Panc1 (cell line): ENCODE measurements around the gene BCKDHA.
"Not testable (repeated sequence)": the region's sequence is repeated elsewhere in the genome, so short reads cannot be mapped to it uniquely, and the experiment has no call there.

Experiments
- POLR2AphosphoS5 ChIP-seq: IDR thresholded peaks from 2 replicates; pipeline ENCODE4 v1.6.1; 2012; ENCODE audit warnings: mild to moderate bottlenecking, low read depth, low read length, moderate library complexity
- SIN3A ChIP-seq: IDR thresholded peaks from 2 replicates; pipeline ENCODE4 v1.6.1; 2012; ENCODE audit warnings: low read depth, mild to moderate bottlenecking, low read length, moderate library complexity, borderline replicate concordance; ENCODE audit not compliant: insufficient read depth
- TCF7L2 ChIP-seq: IDR thresholded peaks from 2 replicates; pipeline ENCODE4 v1.6.1; 2011; ENCODE audit warnings: mild to moderate bottlenecking, low read depth, low read length, inconsistent platforms
- TF ChIP-seq, protein P1 (sequence below): fragments of 450-650 bp; IDR thresholded peaks from 2 replicates; pipeline ENCODE4 v1.5.1; 2017; ENCODE audit warnings: mild to moderate bottlenecking

DNA sequence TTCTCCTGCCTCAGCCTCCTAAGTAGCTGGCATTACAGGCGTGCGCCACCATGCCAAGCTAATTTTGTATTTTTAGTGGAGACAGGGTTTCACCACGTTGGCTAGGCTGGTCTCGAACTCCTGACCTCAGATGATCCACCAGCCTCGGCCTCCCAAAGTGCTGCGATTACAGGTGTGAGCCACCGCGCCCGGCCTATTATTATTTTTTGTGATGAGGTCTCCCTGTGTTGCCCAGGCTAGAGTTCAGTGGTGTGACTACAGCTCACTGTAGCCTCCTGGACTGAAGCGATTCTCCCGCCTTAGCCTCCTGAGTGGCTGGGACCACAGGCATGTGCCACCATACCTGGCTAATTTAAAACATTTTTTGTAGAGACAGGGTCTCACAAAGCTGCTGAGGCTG is 37.8 kb downstream of the BCKDHA start:
- TF ChIP-seq, protein P1, sequence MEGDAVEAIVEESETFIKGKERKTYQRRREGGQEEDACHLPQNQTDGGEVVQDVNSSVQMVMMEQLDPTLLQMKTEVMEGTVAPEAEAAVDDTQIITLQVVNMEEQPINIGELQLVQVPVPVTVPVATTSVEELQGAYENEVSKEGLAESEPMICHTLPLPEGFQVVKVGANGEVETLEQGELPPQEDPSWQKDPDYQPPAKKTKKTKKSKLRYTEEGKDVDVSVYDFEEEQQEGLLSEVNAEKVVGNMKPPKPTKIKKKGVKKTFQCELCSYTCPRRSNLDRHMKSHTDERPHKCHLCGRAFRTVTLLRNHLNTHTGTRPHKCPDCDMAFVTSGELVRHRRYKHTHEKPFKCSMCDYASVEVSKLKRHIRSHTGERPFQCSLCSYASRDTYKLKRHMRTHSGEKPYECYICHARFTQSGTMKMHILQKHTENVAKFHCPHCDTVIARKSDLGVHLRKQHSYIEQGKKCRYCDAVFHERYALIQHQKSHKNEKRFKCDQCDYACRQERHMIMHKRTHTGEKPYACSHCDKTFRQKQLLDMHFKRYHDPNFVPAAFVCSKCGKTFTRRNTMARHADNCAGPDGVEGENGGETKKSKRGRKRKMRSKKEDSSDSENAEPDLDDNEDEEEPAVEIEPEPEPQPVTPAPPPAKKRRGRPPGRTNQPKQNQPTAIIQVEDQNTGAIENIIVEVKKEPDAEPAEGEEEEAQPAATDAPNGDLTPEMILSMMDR, result not testable (repeated sequence)
- not testable (repeated sequence) for TF ChIP-seq SIN3A, POLR2AphosphoS5, TCF7L2
